Stimulated activated CD4-positive, alpha-beta T cell treated with anti-CD3 and anti-CD28 coated beads, Interleukin-1b, Interleukin-23, amount 100 ng/mL, for 24 hours (primary cell): Measurements from ENCODE around the gene KRTCAP2.
"Not testable (repeated sequence)": the region's sequence is repeated elsewhere in the genome, so short reads cannot be mapped to it uniquely, and the experiment has no call there.

ENCODE experiments used
- DNase-seq, 4 experiments: peaks; one replicate each; pipeline ENCODE4 v3.0.0-alpha.2; 2020; ENCODE audit warnings: low read depth in 4 of 4, low spot score in 1 of 4

The KRTCAP2 gene

DNA sequence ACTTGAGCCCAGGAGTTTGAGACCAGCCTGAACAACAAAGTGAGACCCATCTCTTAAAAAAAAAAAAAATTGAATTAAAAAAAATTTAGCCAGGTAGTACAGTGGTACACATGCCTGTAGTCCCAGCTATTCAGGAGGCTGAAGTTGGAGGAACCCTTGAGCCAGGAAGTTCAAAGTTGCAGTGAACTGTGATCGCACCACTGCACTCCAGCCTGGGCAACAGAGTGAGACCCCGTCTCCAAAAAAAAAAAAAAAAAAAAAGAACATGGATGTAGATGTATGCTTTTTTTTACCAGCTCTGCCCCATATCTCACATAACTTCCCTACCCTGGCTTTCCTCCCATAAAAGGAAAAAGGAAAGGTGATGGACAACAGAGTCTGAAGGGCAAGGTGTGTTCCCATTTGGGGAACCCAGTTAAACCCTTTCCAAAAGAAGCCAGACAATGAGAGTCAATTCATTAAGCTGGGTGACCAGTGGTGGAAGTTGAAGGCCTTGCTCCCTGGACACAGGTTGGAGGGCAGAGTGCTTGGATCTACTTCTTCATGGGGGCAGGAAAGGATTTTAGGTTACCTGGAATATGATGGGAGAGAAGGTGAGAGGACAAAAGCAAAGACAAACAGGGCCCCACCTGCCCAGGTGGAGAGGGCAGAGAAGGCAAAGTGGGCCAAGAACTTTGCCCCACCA is 2.9 kb downstream of the KRTCAP2 start:
- no peak for DNase-seq

DNA sequence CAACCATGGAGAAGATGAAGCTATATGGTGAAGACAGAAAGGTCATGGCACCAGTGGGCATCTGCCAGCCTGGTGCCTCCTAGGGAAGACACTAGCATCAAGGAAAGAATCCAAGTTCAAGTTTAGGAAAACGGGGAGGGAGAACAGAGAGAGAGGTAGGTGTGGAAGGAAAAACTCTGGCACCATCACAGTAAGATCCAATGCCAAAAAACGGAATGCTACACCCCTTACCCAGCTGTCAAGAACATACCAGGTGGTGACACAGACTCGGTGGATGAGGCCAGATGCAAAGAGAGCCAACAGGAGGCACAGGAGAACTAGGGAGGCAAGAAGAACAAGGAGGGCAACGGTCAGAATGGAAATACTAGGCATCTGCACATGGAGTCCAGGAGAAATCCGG is 3.6 kb downstream of the KRTCAP2 start:
- no peak for DNase-seq

DNA sequence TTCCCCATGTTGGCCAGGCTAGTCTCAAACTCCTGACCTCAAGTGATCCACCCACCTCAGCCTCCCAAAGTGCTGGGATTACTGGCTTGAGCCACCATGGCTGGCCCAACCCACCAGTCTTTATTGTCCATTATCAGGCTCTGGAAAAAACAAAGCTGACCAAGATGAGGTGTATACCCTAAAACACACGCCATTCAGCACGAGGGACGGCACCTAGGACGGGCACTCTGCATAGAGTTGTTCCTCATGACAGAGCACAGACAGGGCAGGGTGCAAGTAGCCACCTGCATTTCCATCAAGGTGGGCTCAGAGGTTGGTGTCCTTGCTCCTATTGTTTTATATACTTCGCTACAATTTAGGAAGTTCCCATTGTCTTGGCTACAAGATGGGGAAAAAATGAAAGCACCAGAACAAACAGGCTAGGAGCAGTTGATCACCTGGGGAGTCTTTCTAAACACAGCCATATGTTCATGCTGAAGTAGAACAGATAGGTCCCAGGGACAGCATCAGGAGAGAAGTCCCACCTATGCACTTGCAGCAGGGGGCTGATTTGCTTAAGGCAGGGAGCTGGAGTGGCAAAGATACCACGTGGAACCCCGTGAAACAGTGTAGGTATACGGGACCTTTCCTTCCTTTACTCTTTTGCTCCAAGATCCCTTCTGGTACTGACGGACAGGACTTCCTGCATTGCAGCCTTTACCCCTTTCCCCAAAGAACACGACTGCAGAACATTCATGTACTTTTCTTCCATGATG is 4.5 kb downstream of the KRTCAP2 start:
- DNase-seq: no peak

DNA sequence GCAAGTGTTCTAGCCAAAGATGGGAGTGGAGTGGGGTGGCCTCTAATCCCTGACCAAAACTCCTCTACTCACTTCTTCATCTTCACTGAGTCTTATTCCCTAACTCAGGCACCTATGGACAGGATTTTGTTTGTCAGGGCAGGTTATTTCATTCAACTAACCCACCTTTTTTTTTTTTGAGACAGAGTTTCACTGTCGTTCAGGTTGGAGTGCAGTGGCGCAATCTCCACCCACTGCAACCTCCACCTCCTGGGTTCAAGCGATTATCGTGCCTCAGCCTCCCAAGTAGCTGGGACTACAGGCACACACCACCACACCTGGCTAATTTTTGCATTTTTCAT is 5.0 kb downstream of the KRTCAP2 start:
- not testable (repeated sequence) for DNase-seq

DNA sequence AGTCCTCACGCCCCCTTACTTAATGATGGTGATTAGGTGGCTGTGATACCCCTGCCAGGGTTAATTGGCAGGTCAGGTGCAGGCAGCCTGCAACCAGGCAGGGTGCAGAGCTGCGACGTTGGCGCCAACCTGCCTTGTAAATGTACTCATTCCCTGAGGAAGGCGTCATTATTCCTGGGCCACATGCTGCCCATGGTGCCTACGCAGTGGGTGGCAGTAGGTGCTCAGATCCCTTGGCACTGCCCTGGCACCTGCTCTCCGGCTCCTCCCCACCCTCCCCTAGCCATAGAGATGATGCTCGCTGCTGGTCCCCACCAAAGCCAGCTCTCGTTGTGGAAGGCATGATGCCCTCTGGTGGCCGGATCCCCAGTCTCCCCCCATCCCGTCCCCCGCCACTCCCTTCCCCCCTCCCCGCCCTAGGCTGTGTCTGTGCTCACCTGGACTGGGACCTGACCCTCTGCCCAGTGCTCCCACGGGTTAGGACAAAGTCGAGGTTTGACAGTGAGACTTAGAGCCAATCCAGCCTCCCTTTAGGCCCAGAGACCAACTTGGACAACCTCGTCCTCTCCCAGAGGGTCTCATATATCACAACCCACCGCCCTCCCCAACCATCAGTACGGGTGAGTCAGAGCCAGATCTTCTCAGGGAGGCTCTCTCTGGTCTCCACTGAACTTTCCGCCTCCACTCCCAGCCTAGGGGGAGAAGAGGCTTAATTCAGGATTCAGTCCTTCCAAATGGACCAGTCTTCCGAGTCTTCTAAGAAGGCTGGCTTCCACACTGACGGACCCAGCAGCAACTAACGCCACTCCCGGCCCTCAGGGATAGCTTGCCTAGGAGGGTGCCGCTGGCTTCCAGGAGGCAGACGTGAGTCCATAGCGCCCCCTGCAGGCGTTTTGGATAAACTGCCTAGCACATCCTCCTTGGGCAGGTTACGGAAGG is 5.7 kb downstream of the KRTCAP2 start:
- peak; percentile 79 to 86 (median 82) for DNase-seq

DNA sequence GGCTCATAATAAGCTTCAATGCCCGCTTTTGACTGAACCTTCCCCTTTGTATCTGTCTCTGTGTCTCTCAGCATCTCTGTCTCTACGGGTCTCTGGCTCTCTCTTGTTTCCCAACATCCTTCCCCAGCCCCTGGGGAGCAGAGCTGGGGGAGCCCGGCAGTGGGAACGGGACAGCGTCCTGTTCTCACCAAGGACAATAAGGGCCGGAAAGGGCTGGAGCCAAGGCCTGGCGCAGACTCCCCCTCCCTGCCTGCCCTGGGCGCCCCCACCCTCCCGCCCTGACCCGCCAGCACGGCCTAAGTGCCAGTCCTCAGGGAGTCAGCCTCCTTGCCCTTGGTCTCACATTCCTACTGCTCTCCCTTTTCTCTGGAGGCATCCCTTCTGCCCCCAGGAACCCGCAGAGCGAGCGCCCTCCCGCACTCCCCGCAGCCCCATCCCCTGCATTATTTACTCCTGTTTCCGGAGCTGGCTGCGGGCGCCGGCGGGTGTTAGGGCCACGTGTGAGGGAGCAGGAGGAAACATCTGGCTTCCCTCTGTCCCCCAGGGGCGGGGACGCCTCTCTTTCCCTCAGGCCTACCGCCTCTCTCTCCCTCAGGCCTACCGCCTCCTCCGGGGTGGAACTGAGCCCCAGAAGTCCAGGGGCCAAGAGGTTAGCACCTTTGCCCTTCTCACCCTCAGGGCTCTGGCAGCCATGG is 6.5 kb downstream of the KRTCAP2 start:
- no peak for DNase-seq

DNA sequence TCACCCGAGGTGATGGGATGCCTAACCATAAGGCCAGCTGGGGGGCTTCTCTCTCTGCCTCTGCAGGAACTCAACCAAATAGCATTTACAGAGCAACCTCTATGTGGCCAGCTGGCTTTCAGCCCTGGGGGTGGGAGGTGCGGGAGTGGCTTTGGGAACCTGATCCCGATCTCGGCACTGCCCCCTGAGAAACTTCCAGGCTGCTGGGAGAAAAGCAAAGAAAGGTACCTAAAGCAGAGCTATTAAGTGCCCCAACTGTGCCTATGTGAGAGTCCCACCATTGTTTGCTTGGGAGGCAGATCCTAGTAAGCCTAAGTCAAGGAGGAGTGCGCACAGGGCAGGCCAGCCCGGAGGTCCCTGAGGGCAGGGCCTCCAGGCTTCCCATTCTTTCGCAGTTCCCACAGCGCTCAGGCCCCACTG is 7.0 kb downstream of the KRTCAP2 start:
- DNase-seq: no peak

DNA sequence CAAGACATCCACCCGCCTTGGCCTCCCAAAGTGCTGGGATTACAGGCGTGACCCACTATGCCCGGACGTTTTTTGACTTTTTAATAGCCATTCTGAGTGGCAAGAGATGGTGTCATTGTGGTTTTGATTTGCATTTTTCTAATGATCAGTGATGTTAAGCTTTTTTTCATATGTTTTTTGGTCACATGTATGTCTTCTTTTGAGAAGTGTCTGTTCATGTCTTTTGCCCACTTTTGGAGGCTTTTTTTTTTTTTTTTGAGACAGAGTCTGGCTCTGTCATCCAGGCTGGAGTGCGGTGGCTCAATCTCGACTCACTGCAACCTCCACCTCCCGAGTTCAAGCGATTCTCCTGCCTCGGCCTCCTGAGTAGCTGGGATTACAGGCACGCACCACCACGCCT is 8.5 kb downstream of the KRTCAP2 start:
- DNase-seq: not testable (repeated sequence)

DNA sequence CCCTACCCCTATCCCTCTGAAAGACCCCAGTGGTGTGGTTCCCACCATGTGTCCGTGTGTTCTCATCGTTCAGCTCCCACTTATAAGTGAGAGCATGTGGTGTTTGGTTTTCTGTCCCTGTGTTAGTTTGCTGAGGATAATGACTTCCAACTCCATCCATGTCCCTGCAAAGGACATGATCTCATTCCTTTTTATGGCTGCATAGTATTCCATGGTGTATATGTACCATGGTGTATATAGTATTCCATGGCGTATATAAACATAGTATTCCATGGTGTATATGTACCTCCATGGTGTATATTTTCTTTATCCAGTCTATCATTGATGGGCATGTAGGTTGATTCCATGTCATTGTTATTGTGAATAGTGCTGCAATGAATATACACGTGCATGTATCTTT is 9.3 kb downstream of the KRTCAP2 start:
- DNase-seq: not testable (repeated sequence)

DNA sequence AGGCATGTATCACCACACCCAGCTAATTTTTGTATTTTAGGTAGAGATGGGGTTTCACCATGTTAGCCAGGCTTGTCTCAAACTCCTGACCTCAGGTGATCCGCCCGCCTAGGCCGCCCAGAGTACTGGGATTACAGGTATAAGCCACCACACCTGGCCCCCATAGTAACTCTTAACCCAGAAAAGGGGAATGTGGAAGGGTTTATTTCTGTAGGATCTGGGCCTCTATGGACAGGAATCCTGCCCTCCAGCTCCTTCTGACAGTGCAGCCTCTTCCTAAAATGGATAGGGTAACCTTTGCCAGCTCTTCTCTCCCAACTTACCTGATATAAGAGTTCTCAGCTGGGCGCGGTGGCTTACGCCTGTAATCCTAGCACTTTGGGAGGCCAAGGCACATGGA is 10.5 kb downstream of the KRTCAP2 start:
- DNase-seq: not testable (repeated sequence)

DNA sequence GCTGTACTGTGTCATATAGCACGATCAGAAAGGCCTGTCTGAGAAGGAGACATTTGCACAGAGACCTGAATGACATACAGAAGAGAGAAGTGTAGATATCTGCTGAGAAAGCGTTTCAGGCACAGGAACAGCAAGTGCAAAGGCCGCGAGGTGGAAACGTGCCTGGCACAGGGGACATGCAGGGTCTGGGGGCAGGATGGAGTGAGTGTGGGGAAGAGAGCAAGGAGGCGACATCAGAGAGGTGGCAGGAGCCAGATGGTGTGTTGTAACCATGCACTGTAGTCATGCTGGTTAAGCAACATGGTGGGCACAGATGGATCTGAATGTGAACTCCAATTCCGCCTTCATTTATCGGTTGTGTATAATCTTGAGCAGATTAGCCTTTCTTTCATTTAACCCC is 13.0 kb downstream of the KRTCAP2 start:
- no peak for DNase-seq

DNA sequence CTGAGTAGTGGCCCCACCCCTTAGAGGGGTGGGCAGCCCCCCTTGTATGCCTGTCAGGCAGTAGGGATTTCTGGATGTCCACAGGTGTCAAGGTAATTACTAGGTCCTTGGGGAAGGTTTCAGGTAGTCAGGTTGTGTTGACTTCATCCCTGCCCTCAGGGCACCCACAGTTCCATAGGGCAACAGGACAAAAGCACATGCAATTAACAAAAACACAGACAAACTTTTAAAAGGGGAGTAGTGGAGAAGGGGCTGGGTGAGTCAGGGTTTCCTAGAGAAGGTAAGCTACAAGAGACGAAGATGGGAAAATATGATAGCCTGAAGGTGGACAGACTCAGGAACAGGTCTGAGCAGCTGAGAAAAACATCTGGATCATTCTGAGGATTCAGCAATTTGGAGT is 14.1 kb downstream of the KRTCAP2 start:
- no peak for DNase-seq

DNA sequence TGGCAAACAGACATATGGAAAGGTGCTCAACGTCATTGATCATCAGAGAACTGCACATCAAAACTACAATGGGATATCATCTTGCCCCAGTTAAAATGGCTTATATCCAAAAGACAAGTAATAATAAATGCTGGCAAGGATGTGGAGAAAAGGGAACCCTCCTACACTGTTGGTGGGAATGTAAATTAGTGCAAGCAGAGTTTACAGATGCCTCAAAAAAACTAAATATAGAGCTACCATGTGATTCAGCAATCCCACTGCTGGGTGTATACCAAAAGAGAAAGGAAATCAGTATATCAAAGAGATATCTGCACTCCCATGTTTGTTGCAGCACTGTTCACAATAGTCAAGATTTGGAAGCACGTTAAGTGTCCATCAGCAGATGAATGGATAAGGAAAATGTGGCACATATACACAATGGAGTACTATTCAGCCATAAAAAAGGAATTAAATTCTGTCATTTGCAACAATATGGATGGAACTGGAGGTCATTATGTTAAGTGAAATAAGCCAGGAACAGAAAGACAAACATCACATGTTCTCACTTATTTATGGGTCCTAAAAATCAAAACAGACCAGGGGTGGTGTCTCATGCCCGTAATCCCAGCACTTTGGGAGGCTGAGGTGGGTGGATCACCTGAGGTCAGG is 17.0 kb downstream of the KRTCAP2 start:
- DNase-seq: not testable (repeated sequence)

DNA sequence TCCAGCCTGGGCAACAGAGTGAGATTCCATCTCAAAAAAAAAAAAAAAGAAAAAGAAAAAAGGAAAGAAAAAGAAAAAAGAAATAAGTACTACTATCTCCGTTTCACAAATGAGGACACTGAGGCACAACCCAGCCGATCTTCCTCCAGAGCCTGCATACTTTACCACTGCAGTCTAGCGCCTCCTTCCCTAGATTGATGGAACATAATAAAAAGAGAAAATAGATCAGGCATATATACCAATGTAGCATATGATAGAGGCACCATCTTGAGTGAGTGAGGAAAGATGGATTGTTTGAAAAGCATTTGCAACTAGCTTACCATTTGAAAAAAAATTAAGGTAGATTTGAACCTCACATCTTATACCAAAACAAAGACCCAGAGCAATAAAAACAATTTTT is 27.6 kb downstream of the KRTCAP2 start:
- no peak for DNase-seq

DNA sequence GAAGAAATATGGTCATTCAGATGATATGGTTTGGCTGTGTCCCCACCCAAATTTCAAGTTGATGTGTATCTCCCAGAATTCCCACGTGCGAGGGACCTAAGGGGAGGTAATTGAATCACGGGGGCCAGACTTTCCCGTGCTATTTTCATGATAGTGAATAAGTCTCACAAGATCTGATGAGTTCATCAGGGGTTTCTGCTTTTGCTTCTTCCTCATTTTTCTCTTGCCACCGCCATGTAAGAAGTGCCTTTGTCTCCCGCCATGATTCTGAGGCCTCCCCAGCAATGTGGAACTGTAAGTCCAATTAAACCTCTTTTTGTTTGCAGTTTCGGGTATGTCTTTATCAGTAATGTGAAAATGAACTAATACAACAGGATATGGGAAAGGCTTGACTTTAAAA is 31.4 kb downstream of the KRTCAP2 start:
- no peak for DNase-seq

DNA sequence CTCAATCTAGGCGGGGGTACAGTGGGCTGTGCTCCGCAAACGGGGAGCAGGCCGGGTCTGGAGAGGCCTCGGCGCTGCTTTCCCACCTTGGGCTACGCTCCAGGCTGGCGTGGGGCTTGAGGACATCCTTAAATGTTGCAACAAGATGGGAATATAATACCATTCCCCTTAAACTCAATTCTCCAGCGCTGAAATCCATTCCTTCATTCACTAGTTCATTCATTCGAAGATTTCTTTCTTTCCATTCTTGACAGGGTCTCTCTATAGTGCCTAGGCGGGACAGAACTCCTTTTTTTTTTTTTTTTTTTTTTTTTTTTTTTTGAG is 32.5 kb downstream of the KRTCAP2 start:
- DNase-seq: no peak

DNA sequence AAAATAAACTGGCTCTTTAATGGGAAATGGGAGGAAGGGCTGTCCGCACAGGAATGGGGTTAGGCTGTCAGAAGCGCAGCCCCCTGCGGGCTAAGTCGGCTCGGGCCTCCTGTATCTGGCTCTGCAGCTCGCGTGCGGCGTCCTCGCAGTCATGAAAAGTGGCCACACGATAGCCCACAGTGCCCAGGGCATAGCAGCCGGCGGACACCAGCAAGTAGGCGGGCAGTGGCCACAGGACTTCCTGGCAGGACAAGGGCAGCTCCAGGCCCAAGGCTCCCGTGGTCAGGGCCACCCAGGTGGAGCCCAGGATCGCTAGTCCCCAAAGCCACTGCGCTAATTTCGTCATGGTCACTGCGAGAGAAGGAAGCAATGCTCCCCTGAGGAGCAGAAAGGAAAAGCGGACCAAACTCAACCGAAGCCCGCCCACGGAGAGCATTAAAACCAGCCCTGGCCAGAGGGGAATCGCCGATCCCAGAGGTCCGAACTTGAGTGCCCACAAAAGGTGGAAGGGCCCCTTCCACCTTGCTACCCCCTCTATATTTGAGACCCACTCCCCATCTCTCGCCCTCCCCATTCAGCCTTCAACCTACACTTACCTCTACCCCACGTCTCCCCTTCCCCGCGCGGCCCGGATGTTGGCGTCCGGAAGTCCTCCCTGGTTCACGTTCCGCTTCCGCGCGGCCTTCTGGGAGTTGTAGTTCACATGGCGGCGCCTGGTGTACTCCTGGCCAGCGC is 33.0 kb downstream of the KRTCAP2 start, which contains the start of gene DPM3:
TSS of gene DPM3 (minus strand) at position 637 of the 735 bp plus-strand sequence. CDS start at position 346, 291 bp downstream.
- peak; percentile 73 to 86 (median 82) for DNase-seq

DNA sequence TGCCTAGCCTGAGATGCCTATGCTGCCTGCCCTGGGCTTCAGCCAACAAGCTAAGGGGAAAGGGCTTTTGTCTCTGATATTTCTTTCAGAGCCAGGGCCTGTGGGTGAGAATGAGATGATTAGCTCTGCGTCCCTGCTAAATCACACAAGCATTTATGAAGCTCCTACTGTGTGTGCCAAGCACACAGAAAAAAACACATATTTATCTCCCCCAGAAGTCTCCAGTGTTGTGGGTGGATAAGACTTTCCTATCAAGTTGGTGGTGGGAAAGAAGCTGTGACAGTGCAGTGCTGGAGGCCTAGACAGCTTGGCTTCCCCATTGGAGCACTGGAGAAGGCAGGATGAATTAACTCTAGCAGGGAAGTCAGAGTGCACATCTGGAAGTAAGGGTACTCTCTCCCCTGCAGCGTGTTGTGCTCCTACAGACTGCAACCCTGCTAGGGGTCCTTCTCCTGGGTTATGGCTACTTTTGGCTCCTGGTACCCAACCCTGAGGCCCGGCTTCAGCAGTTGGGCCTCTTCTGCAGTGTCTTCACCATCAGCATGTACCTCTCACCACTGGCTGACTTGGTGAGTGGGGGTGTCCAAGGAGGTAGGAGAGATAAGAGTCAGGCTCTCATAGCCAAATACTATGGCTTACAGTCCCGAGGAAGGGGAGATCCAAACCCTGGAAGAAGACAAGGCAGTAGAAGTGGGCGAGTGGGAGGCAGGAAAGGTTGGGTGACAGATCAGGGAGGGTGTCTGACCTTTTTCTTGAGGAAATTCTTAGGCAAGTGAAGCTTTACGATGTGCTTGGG is 35.8 kb downstream of the KRTCAP2 start:
- no peak for DNase-seq

DNA sequence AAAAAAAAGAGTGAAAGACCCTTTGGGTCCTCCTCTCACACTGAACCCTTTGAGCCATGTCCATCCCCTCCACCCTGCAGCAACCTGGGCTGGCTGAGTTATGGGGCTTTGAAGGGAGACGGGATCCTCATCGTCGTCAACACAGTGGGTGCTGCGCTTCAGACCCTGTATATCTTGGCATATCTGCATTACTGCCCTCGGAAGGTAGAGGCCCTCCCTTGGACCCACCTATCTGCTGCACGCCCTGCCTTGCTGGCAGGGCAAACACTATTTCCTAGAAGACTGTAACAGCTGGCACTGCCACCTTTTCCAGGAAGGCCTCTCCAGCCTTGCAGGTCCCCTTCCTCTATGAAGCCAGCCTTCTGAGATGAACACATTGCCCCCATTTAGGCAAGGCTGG is 36.4 kb downstream of the KRTCAP2 start:
- no peak for DNase-seq
